Measurements from ENCODE around the gene CALB2. TPM values are rescaled to one million over a fixed set of nuclear protein-coding genes. Genes with fewer than 3 reads are reported as not detected.

Gene CALB2
- total RNA-seq, 4 donors from 2014 or later: 2.5 TPM; not detected in 3

DNA sequence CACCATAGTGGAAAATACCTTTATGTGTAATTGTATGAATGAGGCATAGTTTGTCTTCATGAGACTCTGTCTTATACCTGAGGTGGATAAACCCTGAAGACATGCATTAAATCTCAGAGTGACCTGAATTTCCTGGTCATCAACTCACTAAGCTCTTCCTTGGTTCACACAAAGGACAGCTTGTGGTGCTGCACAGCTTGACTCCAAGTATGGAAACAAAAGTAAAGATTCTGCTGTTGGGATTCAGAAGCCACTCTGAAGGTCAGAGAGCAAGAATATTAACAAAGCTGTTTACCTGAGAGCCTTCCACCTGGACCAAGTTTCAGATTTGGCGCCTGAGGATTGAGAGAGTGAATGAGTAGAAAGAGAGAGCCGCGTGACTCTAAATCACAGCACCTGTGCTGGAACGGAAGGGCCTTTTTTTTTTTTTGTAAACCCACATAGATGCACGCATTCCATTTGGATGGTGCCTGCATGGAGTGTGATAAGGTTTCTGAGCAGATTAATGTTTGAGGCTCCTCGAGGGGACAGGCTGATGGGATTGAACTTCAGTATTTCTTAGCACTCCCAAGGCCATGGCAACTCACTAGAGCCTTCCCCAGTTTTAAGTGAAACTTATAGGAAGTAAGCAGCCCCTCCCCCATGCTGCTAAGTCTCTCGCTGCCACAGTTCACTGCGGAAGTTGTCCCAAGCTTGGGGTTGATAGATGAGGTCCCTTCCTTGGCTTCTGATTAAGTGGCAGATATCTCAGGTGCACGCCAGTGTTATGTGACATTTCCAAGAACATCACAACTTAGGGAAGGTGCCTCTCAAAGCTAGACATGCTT, 28.7 kb downstream of the CALB2 start:
- no peaks in the 10 kb centered on the region for H3K4me1 ChIP-seq
- DNase-seq: no peak
- no peaks in the 10 kb centered on the region for H3K9me3 ChIP-seq
- H3K36me3 ChIP-seq: no peaks in the 10 kb centered on the region
- H3K4me3 ChIP-seq: no peak overlapping the region
- TF ChIP-seq, protein P1, sequence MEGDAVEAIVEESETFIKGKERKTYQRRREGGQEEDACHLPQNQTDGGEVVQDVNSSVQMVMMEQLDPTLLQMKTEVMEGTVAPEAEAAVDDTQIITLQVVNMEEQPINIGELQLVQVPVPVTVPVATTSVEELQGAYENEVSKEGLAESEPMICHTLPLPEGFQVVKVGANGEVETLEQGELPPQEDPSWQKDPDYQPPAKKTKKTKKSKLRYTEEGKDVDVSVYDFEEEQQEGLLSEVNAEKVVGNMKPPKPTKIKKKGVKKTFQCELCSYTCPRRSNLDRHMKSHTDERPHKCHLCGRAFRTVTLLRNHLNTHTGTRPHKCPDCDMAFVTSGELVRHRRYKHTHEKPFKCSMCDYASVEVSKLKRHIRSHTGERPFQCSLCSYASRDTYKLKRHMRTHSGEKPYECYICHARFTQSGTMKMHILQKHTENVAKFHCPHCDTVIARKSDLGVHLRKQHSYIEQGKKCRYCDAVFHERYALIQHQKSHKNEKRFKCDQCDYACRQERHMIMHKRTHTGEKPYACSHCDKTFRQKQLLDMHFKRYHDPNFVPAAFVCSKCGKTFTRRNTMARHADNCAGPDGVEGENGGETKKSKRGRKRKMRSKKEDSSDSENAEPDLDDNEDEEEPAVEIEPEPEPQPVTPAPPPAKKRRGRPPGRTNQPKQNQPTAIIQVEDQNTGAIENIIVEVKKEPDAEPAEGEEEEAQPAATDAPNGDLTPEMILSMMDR (IDR thresholded peaks at IDR 0.05): no peak
- no peak for TF ChIP-seq POLR2A (IDR thresholded peaks at IDR 0.05)
- no peaks in the 10 kb centered on the region for H3K27me3 ChIP-seq
- no peak overlapping the region for H3K27ac ChIP-seq
- intact Hi-C loops (cut with DNase I; ENCODE audit: low total_unique reads): no loop called here

DNA sequence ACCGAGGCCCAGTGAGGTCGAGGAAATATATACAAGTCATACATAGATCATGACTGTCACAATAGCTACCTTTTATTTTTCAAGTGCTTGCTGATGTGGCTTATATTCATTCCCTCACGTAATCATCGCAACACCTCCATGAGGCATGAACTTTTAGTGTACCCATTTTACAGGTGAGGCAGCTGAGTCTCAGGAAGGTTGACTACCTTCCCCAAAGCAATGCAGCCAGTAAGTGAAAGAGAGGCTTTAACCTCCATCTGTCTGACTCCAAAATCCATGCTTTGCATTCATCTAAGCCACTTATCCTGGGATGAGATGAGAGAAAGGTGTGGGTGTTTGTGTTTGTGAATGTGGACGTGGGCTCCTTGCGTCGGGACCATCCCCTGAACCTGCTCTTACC, 30.8 kb downstream of the CALB2 start:
- H3K4me3 ChIP-seq: no peak overlapping the region
- H3K27ac ChIP-seq: no peak overlapping the region
- DNase-seq: no peak
- intact Hi-C loops (cut with DNase I; ENCODE audit: low total_unique reads): no loop called here
- TF ChIP-seq, protein P1 (IDR thresholded peaks at IDR 0.05): no peak
- TF ChIP-seq POLR2A (IDR thresholded peaks at IDR 0.05): no peak
- H3K9me3 ChIP-seq: no peaks in the 10 kb centered on the region
- no peaks in the 10 kb centered on the region for H3K36me3 ChIP-seq
- H3K27me3 ChIP-seq: no peaks in the 10 kb centered on the region
- H3K4me1 ChIP-seq: no peaks in the 10 kb centered on the region

DNA sequence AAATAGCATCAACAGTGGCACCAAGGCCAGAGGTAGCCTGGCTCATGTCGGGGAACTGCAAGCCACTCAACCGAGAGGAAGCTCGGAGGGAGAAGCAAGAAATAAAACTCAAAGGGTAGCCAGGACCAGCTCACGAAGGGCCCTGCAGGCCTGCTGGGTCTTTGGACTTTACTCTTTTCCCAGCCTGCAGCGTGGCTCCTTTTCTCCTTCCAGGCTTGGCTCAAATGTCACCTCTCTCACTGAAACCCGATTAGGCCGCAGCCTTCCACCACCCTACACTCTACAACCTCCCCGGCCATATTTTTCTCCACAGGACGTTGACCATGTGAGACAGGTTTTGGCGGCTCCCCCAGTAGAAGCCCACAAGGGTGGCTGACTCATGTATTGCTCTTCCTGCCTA, 38.1 kb downstream of the CALB2 start:
- no peak for DNase-seq
- H3K36me3 ChIP-seq: no peaks in the 10 kb centered on the region
- H3K4me3 ChIP-seq: no peak overlapping the region
- no peaks in the 10 kb centered on the region for H3K27me3 ChIP-seq
- intact Hi-C loops (cut with DNase I; ENCODE audit: low total_unique reads): no loop called here
- no peak overlapping the region for H3K27ac ChIP-seq
- no peaks in the 10 kb centered on the region for H3K9me3 ChIP-seq
- H3K4me1 ChIP-seq: no peaks in the 10 kb centered on the region
- TF ChIP-seq POLR2A (IDR thresholded peaks at IDR 0.05): no peak
- TF ChIP-seq, protein P1 (IDR thresholded peaks at IDR 0.05): no peak

GRCh38 chr16:71399801-71400563, 41.5 kb downstream of the CALB2 start:
- no peak overlapping the region for H3K27ac ChIP-seq
- no peaks in the 10 kb centered on the region for H3K36me3 ChIP-seq
- no peak for DNase-seq
- no peak for TF ChIP-seq POLR2A (IDR thresholded peaks at IDR 0.05)
- TF ChIP-seq, protein P1 (IDR thresholded peaks at IDR 0.05): no peak
- no peaks in the 10 kb centered on the region for H3K9me3 ChIP-seq
- no peaks in the 10 kb centered on the region for H3K4me1 ChIP-seq
- intact Hi-C loops (cut with DNase I; ENCODE audit: low total_unique reads): no loop called here
- no peak overlapping the region for H3K4me3 ChIP-seq
- no peaks in the 10 kb centered on the region for H3K27me3 ChIP-seq

- DNase-seq: no peak
- H3K27me3 ChIP-seq: no peaks in the 10 kb centered on the region
- no peak overlapping the region for H3K4me3 ChIP-seq
- TF ChIP-seq, protein P1 (IDR thresholded peaks at IDR 0.05): no peak
- no peak for TF ChIP-seq POLR2A (IDR thresholded peaks at IDR 0.05)
- no peaks in the 10 kb centered on the region for H3K9me3 ChIP-seq
- no peaks in the 10 kb centered on the region for H3K4me1 ChIP-seq
- H3K36me3 ChIP-seq: no peaks in the 10 kb centered on the region
- H3K27ac ChIP-seq: no peak overlapping the region
- intact Hi-C loops (cut with DNase I; ENCODE audit: low total_unique reads): no loop called here
Observed at GRCh38 chr16:71402007-71402406, 43.5 kb downstream of the CALB2 start.

All from uterus (tissue), 4 donors.